H1 (cell line): ENCODE results near the gene COL21A1. TPM values are rescaled to one million over a fixed set of nuclear protein-coding genes. Genes with fewer than 3 reads are reported as not detected.

Experiments used
- CTCF ChIA-PET: fragments of 300-600 bp; sonication (Branson Sonifier 250); formaldehyde crosslinking; loops from one replicate; lab custom pipeline; 2021; ENCODE audit not compliant: partially characterized antibody; lab: Charles Lee
- POLR2A ChIA-PET: fragments of 300-600 bp; sonication (Branson Sonifier 250); formaldehyde crosslinking; loops from one replicate; lab custom pipeline; 2021; ENCODE audit warnings: inconsistent platforms; ENCODE audit not compliant: partially characterized antibody; lab: Charles Lee
- DNase-seq, 2 experiments: peaks; one replicate each; pipeline versions ENCODE4 v3.0.0 to v3.0.0-alpha.2; 2010 to 2022; ENCODE audit warnings: low spot score in 2 of 2, low read depth in 1 of 2, mixed read lengths in 1 of 2
- FAIRE-seq: peaks from 2 replicates; lab custom pipeline; 2011; peaks lifted over from hg19 to GRCh38; lab: Jason Lieb, UNC
- H2AFZ ChIP-seq: 2 replicates; pipeline ENCODE4 v1.8.1; 2012; ENCODE audit warnings: low read length, inconsistent platforms
- H2AK5ac ChIP-seq: 2 replicates; pipeline ENCODE4 v1.6.1; 2013; ENCODE audit warnings: low read depth, low read length
- H2BK120ac ChIP-seq: replicated peaks from 2 replicates; pipeline ENCODE3; 2013; ENCODE audit warnings: low read depth, low read length, inconsistent platforms
- H2BK12ac ChIP-seq: 2 replicates; pipeline ENCODE4 v1.6.1; 2013; ENCODE audit warnings: low read depth, low read length
- H2BK15ac ChIP-seq: 2 replicates; pipeline ENCODE4 v1.6.1; 2013; ENCODE audit warnings: low read length
- H2BK20ac ChIP-seq: 2 replicates; pipeline ENCODE4 v1.6.1; 2013; ENCODE audit warnings: low read length
- H2BK5ac ChIP-seq: 2 replicates; pipeline ENCODE4 v1.6.1; 2013; ENCODE audit warnings: low read depth, low read length
- H3K14ac ChIP-seq: 2 replicates; pipeline ENCODE4 v1.6.1; 2013; ENCODE audit warnings: inconsistent platforms; ENCODE audit not compliant: insufficient read length
- H3K18ac ChIP-seq: 2 replicates; pipeline ENCODE4 v1.6.1; 2013; ENCODE audit warnings: low read length; ENCODE audit errors: extremely low read depth
- H3K23ac ChIP-seq: 2 replicates; pipeline ENCODE4 v1.6.1; 2013; ENCODE audit warnings: inconsistent platforms; ENCODE audit not compliant: insufficient read length
- H3K23me2 ChIP-seq: 2 replicates; pipeline ENCODE4 v1.6.1; 2013; ENCODE audit warnings: low read depth, low read length
- H3K27ac ChIP-seq: 2 replicates; pipeline ENCODE4 v1.6.1; 2011; ENCODE audit warnings: low read depth, low read length, inconsistent platforms
- H3K27me3 ChIP-seq, 4 experiments: replicated peaks in 1 of 4; 1 replicate in 1 of 4; 2 replicates in 3 of 4; pipeline versions ENCODE4 v1.6.1 to v1.8.1; 2011 to 2013; ENCODE audit warnings: low read length in 3 of 4, mild to moderate bottlenecking in 3 of 4, inconsistent platforms in 2 of 4, mixed read lengths in 2 of 4, moderate library complexity in 1 of 4; ENCODE audit not compliant: control insufficient read depth in 3 of 4, insufficient read depth in 3 of 4; ENCODE audit errors: extremely low read depth in 1 of 4
- H3K36me3 ChIP-seq, 4 experiments: 2 replicates each; pipeline versions ENCODE4 v1.6.1 to v1.8.1; 2011 to 2013; ENCODE audit warnings: mild to moderate bottlenecking in 4 of 4, low read length in 3 of 4, moderate library complexity in 2 of 4, control low read depth in 1 of 4, inconsistent platforms in 1 of 4; ENCODE audit not compliant: insufficient read depth in 4 of 4, control insufficient read depth in 2 of 4
- H3K4ac ChIP-seq: replicated peaks from 2 replicates; pipeline ENCODE3; 2013; ENCODE audit warnings: low read length, low read depth, mixed read lengths, inconsistent platforms; ENCODE audit not compliant: insufficient read length
- H3K4me1 ChIP-seq, 4 experiments: replicated peaks in 1 of 4; 1 replicate in 1 of 4; 2 replicates in 3 of 4; pipeline versions ENCODE4 v1.6.1 to v1.8.1; 2011 to 2013; ENCODE audit warnings: low read length in 3 of 4, inconsistent platforms in 2 of 4, mixed read lengths in 1 of 4; ENCODE audit not compliant: insufficient read depth in 4 of 4, control insufficient read depth in 3 of 4
- H3K4me2 ChIP-seq, 2 experiments: 2 replicates each; pipeline versions ENCODE4 v1.6.1 to v1.8.1; 2011 to 2013; ENCODE audit warnings: low read depth in 2 of 2, low read length in 2 of 2, control low read depth in 1 of 2, inconsistent platforms in 1 of 2, mild to moderate bottlenecking in 1 of 2; ENCODE audit not compliant: insufficient read depth in 1 of 2
- H3K4me3 ChIP-seq, 4 experiments: fragments of 200-600, 300-600 bp in 1 of 4; sonication (generic), shearing (Covaris generic), sonication (Bioruptor Twin) in 1 of 4; 2 replicates each; pipeline versions ENCODE4 v1.5.1 to v1.8.1; 2011 to 2016; ENCODE audit warnings: low read length in 4 of 4, low read depth in 3 of 4, control low read depth in 2 of 4, inconsistent platforms in 2 of 4, mild to moderate bottlenecking in 2 of 4, mixed read lengths in 1 of 4, moderate library complexity in 1 of 4; ENCODE audit not compliant: insufficient read depth in 2 of 4; ENCODE audit errors: extremely low read depth in 1 of 4
- H3K56ac ChIP-seq: replicated peaks from 2 replicates; pipeline ENCODE3; 2013; ENCODE audit warnings: low read depth, mild to moderate bottlenecking, mixed read lengths, low read length, inconsistent platforms; ENCODE audit not compliant: insufficient read length
- H3K79me1 ChIP-seq: 2 replicates; pipeline ENCODE4 v1.6.1; 2013; ENCODE audit warnings: low read depth, low read length, control low read depth
- H3K79me2 ChIP-seq, 2 experiments: 2 replicates each; pipeline versions ENCODE4 v1.6.1 to v1.8.1; 2012 to 2013; ENCODE audit warnings: low read length in 2 of 2, mild to moderate bottlenecking in 2 of 2, inconsistent platforms in 1 of 2; ENCODE audit not compliant: insufficient read depth in 2 of 2, control insufficient read depth in 1 of 2
- H3K9ac ChIP-seq, 4 experiments: replicated peaks in 1 of 4; 1 replicate in 1 of 4; 2 replicates in 3 of 4; pipeline versions ENCODE4 v1.6.1 to v1.8.1; 2011 to 2013; ENCODE audit warnings: low read depth in 3 of 4, low read length in 3 of 4, control low read depth in 2 of 4, mild to moderate bottlenecking in 2 of 4, moderate library complexity in 2 of 4, inconsistent platforms in 1 of 4; ENCODE audit errors: extremely low read depth in 1 of 4
- H3K9me3 ChIP-seq, 2 experiments: 2 replicates each; pipeline versions ENCODE4 v1.6.1 to v1.8.1; 2012 to 2013; ENCODE audit warnings: mild to moderate bottlenecking in 2 of 2, moderate library complexity in 2 of 2, control low read depth in 1 of 2, inconsistent platforms in 1 of 2, low read depth in 1 of 2, low read length in 1 of 2, mixed read lengths in 1 of 2; ENCODE audit not compliant: insufficient read depth in 2 of 2
- H4K20me1 ChIP-seq, 2 experiments: replicated peaks in 1 of 2; 2 replicates each; pipeline versions ENCODE3 to v1.8.1; 2011 to 2013; ENCODE audit warnings: inconsistent platforms in 2 of 2, low read length in 2 of 2, mild to moderate bottlenecking in 1 of 2; ENCODE audit not compliant: insufficient read depth in 2 of 2, control insufficient read depth in 1 of 2
- H4K5ac ChIP-seq: 2 replicates; pipeline ENCODE4 v1.6.1; 2013; ENCODE audit warnings: low read length, low read depth, mixed read lengths, inconsistent platforms; ENCODE audit not compliant: insufficient read length
- H4K8ac ChIP-seq: 2 replicates; pipeline ENCODE4 v1.8.0; 2013; ENCODE audit warnings: mild to moderate bottlenecking, moderate library complexity, low read length, inconsistent platforms; ENCODE audit not compliant: insufficient read depth; ENCODE audit errors: extremely low read depth
- H4K91ac ChIP-seq: replicated peaks from 2 replicates; pipeline ENCODE3; 2013; ENCODE audit warnings: low read length, mixed read lengths, inconsistent platforms; ENCODE audit not compliant: insufficient read length
- ASH2L ChIP-seq: fragments of 200-600, 300-600 bp; sonication (generic); IDR thresholded peaks from one replicate; pipeline ENCODE4 v1.7.1; 2017; ENCODE audit warnings: low read length
- EZH2 ChIP-seq: fragments of 200-600 bp; sonication (generic); IDR thresholded peaks from 2 replicates; pipeline ENCODE4 v1.7.1; 2012; ENCODE audit warnings: low read depth, mild to moderate bottlenecking, moderate library complexity, low read length, inconsistent platforms; ENCODE audit not compliant: severe bottlenecking
- JUN ChIP-seq: IDR thresholded peaks from 2 replicates; pipeline ENCODE4 v1.6.1; 2011; ENCODE audit warnings: low read depth, mild to moderate bottlenecking, improper control_type of control experiment, low read length
- SIX5 ChIP-seq: IDR thresholded peaks from 2 replicates; pipeline ENCODE4 v1.6.1; 2011; ENCODE audit warnings: mild to moderate bottlenecking, low read depth, low read length
- SP4 ChIP-seq: IDR thresholded peaks from 2 replicates; pipeline ENCODE4 v1.6.1; 2012; ENCODE audit warnings: low read length, inconsistent platforms
- ZNF274 ChIP-seq: IDR thresholded peaks from 2 replicates; pipeline ENCODE4 v1.7.0; 2012; ENCODE audit warnings: low read length, borderline replicate concordance; ENCODE audit errors: extremely low read depth
- WGBS, 2 experiments: shearing (Covaris generic) in 1 of 2; methylation state at CpG; one replicate each; pipeline versions ENCODE4 v1.1.6 to v1.1.7; 2013 to 2015; ENCODE audit warnings: low lambda C conversion rate in 2 of 2, mixed read lengths in 2 of 2, inconsistent platforms in 1 of 2, low coverage in 1 of 2, missing lambda C conversion rate in 1 of 2; ENCODE audit not compliant: insufficient replicate concordance in 2 of 2, insufficient coverage in 1 of 2, insufficient read length in 1 of 2; ENCODE audit errors: extremely low coverage in 1 of 2, missing lambda C conversion rate in 1 of 2; 5-methylcytosine and 5-hydroxymethylcytosine counted together
- polyA plus RNA-seq, 7 experiments: library from polyadenylated mRNA; depleted of rRNA in 3 of 7; stranded (reverse) in 5 of 7; unstranded in 2 of 7; fragments of >200 nt in 5 of 7; fragments of 200-250 nt in 2 of 7; gene quantifications; 1 replicate in 5 of 7; 2 replicates in 1 of 7; 4 replicates in 1 of 7; pipeline versions ENCODE4 v1.2.1 to v1.2.3, GENCODE V29; 2011 to 2013; ENCODE audit warnings: missing spikeins in 2 of 7, mixed read lengths in 2 of 7
- total RNA-seq: library from RNA; stranded (reverse); fragmentation: NEBNext Ultra II Directional; extraction: Animal tissue kit (Norgen Biotek cat#: 25700); gene quantifications from 2 replicates; pipeline ENCODE4 v1.2.1, GENCODE V29; 2021

Gene COL21A1
- total and polyA plus RNA-seq, 2 of the 8 experiments (the other 6 are each of a cell fraction or from before 2014, with no cell fraction given), result 1.6 to 3.4 TPM

DNA sequence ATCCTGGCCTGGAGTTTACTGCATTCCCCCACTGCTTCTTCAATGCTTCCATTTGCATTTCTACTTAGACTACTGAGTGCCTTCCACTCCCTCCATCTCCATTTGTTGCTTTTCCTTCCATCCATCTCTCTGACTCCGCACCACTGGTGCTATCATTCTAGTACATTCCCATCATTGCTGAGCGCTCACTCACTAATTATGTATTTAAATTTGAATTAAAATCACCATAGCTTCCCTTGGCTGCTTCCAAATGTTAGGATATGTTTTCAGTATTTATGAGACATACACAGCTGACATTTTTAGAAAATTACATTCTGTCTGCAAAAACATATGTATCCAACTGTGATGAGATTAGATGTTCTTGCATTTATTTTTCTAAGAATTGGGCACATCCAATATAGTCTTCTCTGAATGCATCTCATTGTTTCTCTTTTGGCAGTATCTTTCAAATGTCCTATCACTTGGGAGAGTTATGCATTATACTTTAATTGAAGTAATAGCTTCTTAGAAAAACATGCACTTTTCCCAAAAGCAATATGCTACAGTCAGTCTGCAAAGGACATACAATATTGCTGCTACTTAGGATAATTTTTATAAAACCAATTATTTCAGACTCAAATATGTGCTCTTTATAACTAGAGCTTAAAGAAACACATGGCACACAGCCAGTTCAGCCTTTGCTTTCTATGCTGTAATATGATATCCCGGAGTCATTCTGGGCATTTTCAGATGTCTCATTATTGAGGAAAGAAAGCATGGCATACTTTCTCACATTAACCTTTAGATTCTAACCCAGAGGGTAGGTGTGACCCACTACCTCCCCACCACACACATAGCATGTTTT lies 12.1 kb upstream of the COL21A1 start:
- H3K18ac ChIP-seq, result no peak overlapping the region
- CTCF ChIA-PET, result interaction anchor here (1.2 to 1.4 kb wide), 3 partner anchors 12 to 814 kb away, joined by 3 to 5 read pairs (median 3); partner anchors contain the start of gene COL21A1
- H3K79me1 ChIP-seq, result no peaks in the 10 kb centered on the region
- no peak overlapping the region for H2BK12ac ChIP-seq
- H2BK120ac ChIP-seq, result no peak overlapping the region
- no peaks in the 10 kb centered on the region for H3K4me1 ChIP-seq
- H3K9me3 ChIP-seq, result no peaks in the 10 kb centered on the region
- H4K8ac ChIP-seq, result no peak overlapping the region
- H4K20me1 ChIP-seq, result no peaks in the 10 kb centered on the region
- 0 out of 2 replicates have a peak overlapping the region, but pooled peaks have one; percentile 61 for H2BK15ac ChIP-seq
- no peak overlapping the region for H2AK5ac ChIP-seq
- H3K4me3 ChIP-seq, result no peak overlapping the region
- peaks cover 0 to 1% (median 0%) of the 10 kb centered on the region in 4 experiments; a peak in 1 of 7 replicates for H3K27me3 ChIP-seq
- H3K56ac ChIP-seq, result no peak overlapping the region
- no peak overlapping the region for H4K91ac ChIP-seq
- H4K5ac ChIP-seq, result no peak overlapping the region
- no peak overlapping the region for H2BK20ac ChIP-seq
- no peak overlapping the region for H2AFZ ChIP-seq
- H3K79me2 ChIP-seq, result no peaks in the 10 kb centered on the region
- no peak for TF ChIP-seq JUN
- no peak for TF ChIP-seq ASH2L
- no peak for TF ChIP-seq SIX5
- TF ChIP-seq SP4, result no peak
- no peak for TF ChIP-seq ZNF274
- no peak for TF ChIP-seq EZH2
- H3K23ac ChIP-seq, result no peak overlapping the region
- POLR2A ChIA-PET, result interaction anchor here (1.6 kb wide), 2 partner anchors 12 to 19 kb away, joined by 4 to 7 read pairs; partner anchors contain the start of gene COL21A1
- H3K4ac ChIP-seq, result no peak overlapping the region
- H3K27ac ChIP-seq, result no peak overlapping the region
- H2BK5ac ChIP-seq, result no peak overlapping the region
- no peak for DNase-seq
- FAIRE-seq, result no peak
- H3K4me2 ChIP-seq, result no peak overlapping the region
- WGBS, 2 experiments, result 81% methylated on average over 3 of the region's 3 CpGs; no CpG with 5 or more reads in 1 of the 2 experiments
- H3K14ac ChIP-seq, result no peak overlapping the region
- no peaks in the 10 kb centered on the region; the same call in 1 of the 2 replicates for H3K23me2 ChIP-seq
- no peak overlapping the region for H3K9ac ChIP-seq
- no peaks in the 10 kb centered on the region for H3K36me3 ChIP-seq
